IMR-90 (cell line): ENCODE results near the gene GXYLT1. TPM values are rescaled to one million over a fixed set of nuclear protein-coding genes. Genes with fewer than 3 reads are reported as not detected.

Experiments used
- ATAC-seq: fragments of 200-7000 bp; cut with Tn5 transposase; 2 replicates; pipeline ENCODE4 v1.9.1; 2020; ENCODE audit warnings: low read depth, mild to moderate bottlenecking, moderate library complexity
- BruUV-seq: library from RNA; stranded (reverse); fragments of 400-500 nt; replicated peaks from 2 replicates; lab custom pipeline; 2021; lab: Mats Ljungman, UMichigan
- CTCF ChIA-PET: fragments of 300-600 bp; formaldehyde crosslinking; extraction: SDS; loops from one replicate; lab custom pipeline; 2021; ENCODE audit warnings: antibody characterized with exemption; lab: Yijun Ruan, JAX
- POLR2A ChIA-PET: fragments of 300-600 bp; sonication (Branson Sonifier 250); formaldehyde crosslinking; loops from one replicate; lab custom pipeline; 2022; ENCODE audit warnings: antibody characterized with exemption; ENCODE audit not compliant: unreplicated experiment; lab: Charles Lee
- DNase-seq: peaks from one replicate; pipeline ENCODE4 v3.0.0; 2013
- H2AFZ ChIP-seq: replicated peaks from 2 replicates; pipeline ENCODE3; 2013; ENCODE audit warnings: low read length, mild to moderate bottlenecking; ENCODE audit not compliant: poor library complexity
- H2AK5ac ChIP-seq: 2 replicates; pipeline ENCODE4 v1.6.1; 2013; ENCODE audit warnings: low read depth, low read length, inconsistent platforms
- H2AK9ac ChIP-seq: replicated peaks from 2 replicates; pipeline ENCODE3; 2013; ENCODE audit warnings: mild to moderate bottlenecking, low read depth, low read length, moderate library complexity; ENCODE audit not compliant: poor library complexity
- H2BK120ac ChIP-seq: 2 replicates; pipeline ENCODE4 v1.6.1; 2013; ENCODE audit warnings: low read depth, low read length, inconsistent platforms
- H2BK15ac ChIP-seq: 3 replicates; pipeline ENCODE4 v1.6.1; 2013; ENCODE audit warnings: low read depth, low read length, inconsistent platforms
- H2BK20ac ChIP-seq: 2 replicates; pipeline ENCODE4 v1.6.1; 2013; ENCODE audit warnings: low read depth, mild to moderate bottlenecking, inconsistent platforms, low read length, moderate library complexity
- H2BK5ac ChIP-seq: 2 replicates; pipeline ENCODE4 v1.6.1; 2013; ENCODE audit warnings: mild to moderate bottlenecking, low read depth, low read length, inconsistent platforms; ENCODE audit not compliant: poor library complexity, severe bottlenecking
- H3K14ac ChIP-seq: replicated peaks from 2 replicates; pipeline ENCODE4 v1.6.1; 2013; ENCODE audit warnings: low read depth, low read length, inconsistent platforms
- H3K18ac ChIP-seq: 2 replicates; pipeline ENCODE4 v1.6.1; 2013; ENCODE audit warnings: low read depth, low read length, control low read depth
- H3K23ac ChIP-seq: 2 replicates; pipeline ENCODE4 v1.6.1; 2013; ENCODE audit warnings: low read depth, low read length, inconsistent platforms
- H3K27ac ChIP-seq: 2 replicates; pipeline ENCODE4 v1.5.1; 2013; ENCODE audit warnings: mild to moderate bottlenecking, control low read depth, low read length; ENCODE audit not compliant: insufficient read depth
- H3K27me3 ChIP-seq: 2 replicates; pipeline ENCODE4 v1.6.1; 2013; ENCODE audit warnings: low read length; ENCODE audit not compliant: control insufficient read depth, insufficient read depth
- H3K36me3 ChIP-seq: 2 replicates; pipeline ENCODE4 v1.6.1; 2013; ENCODE audit warnings: low read length, mixed read lengths; ENCODE audit not compliant: control insufficient read depth, insufficient read depth
- H3K4ac ChIP-seq: 2 replicates; pipeline ENCODE4 v1.6.1; 2013; ENCODE audit warnings: low read depth, low read length, inconsistent platforms
- H3K4me1 ChIP-seq: 2 replicates; pipeline ENCODE4 v1.6.1; 2013; ENCODE audit warnings: low read length, mixed read lengths; ENCODE audit not compliant: control insufficient read depth, insufficient read depth
- H3K4me2 ChIP-seq: 2 replicates; pipeline ENCODE4 v1.6.1; 2013; ENCODE audit warnings: low read depth, mild to moderate bottlenecking, control low read depth, low read length, moderate library complexity
- H3K4me3 ChIP-seq: 2 replicates; pipeline ENCODE4 v1.5.1; 2013; ENCODE audit warnings: low read depth, mild to moderate bottlenecking, control low read depth, low read length, moderate library complexity; ENCODE audit not compliant: insufficient read depth
- H3K56ac ChIP-seq: 2 replicates; pipeline ENCODE4 v1.6.1; 2013; ENCODE audit warnings: low read length, inconsistent platforms; ENCODE audit not compliant: insufficient read depth; ENCODE audit errors: extremely low read depth
- H3K79me1 ChIP-seq, 2 experiments: 2 replicates each; pipeline ENCODE4 v1.6.1; 2013; ENCODE audit warnings: low read length in 2 of 2, inconsistent platforms in 1 of 2, low read depth in 1 of 2
- H3K9ac ChIP-seq: 2 replicates; pipeline ENCODE4 v1.6.1; 2013; ENCODE audit warnings: low read depth, low read length, control low read depth
- H3K9me1 ChIP-seq: 2 replicates; pipeline ENCODE4 v1.6.1; 2013; ENCODE audit warnings: low read length, inconsistent platforms; ENCODE audit not compliant: insufficient read depth
- H3K9me3 ChIP-seq: 2 replicates; pipeline ENCODE4 v1.6.1; 2013; ENCODE audit warnings: low read length; ENCODE audit not compliant: control insufficient read depth, insufficient read depth
- H4K20me1 ChIP-seq: 2 replicates; pipeline ENCODE4 v1.6.1; 2013; ENCODE audit warnings: low read length, inconsistent platforms; ENCODE audit not compliant: insufficient read depth
- H4K5ac ChIP-seq: 2 replicates; pipeline ENCODE4 v1.6.1; 2013; ENCODE audit warnings: mild to moderate bottlenecking, low read depth, low read length, control low read depth
- H4K8ac ChIP-seq, 2 experiments: 2 replicates each; pipeline ENCODE4 v1.6.1; 2013; ENCODE audit warnings: low read depth in 2 of 2, low read length in 2 of 2, control low read depth in 1 of 2, inconsistent platforms in 1 of 2
- H4K91ac ChIP-seq: 2 replicates; pipeline ENCODE4 v1.6.1; 2013; ENCODE audit warnings: low read depth, low read length, inconsistent platforms; ENCODE audit not compliant: insufficient read depth
- POLR2A ChIP-seq: IDR thresholded peaks from 2 replicates; pipeline ENCODE4 v1.6.1; 2012; ENCODE audit warnings: mild to moderate bottlenecking, low read depth, low read length
- RFX5 ChIP-seq: IDR thresholded peaks from 2 replicates; pipeline ENCODE4 v1.8.0; 2012; ENCODE audit warnings: low read depth, mild to moderate bottlenecking, low read length, moderate library complexity
- WGBS, 2 experiments: methylation state at CpG; one replicate each; pipeline versions ENCODE4 v1.1.5 to v1.1.7; 2013; ENCODE audit warnings: missing lambda C conversion rate in 2 of 2; ENCODE audit not compliant: insufficient read length in 1 of 2; ENCODE audit errors: extremely low coverage in 2 of 2; 5-methylcytosine and 5-hydroxymethylcytosine counted together
- dilution Hi-C: fragments of 300-500 bp; cut with HindIII; formaldehyde crosslinking; loops from one replicate; pipeline ENCODE4 v1.14.3; 2018; ENCODE audit warnings: low sequenced_read_pairs; ENCODE audit not compliant: unreplicated experiment
- in situ Hi-C: fragments of 300-500 bp; cut with MboI; formaldehyde crosslinking; loops from 3 replicates; pipeline ENCODE4 v1.14.3; 2019; ENCODE audit warnings: low sequenced_read_pairs, inconsistent platforms, mixed read lengths
- intact Hi-C: fragments of 100-400 bp; cut with micrococcal nuclease; formaldehyde crosslinking; loops from 2 replicates; pipeline ENCODE4 v1.10.0; 2022
- polyA plus RNA-seq, 3 experiments: library from polyadenylated mRNA; depleted of rRNA; stranded (reverse); fragments of >200 nt; gene quantifications; 2 replicates each; pipeline ENCODE4 v1.2.3, GENCODE V29; 2012; ENCODE audit warnings: low replicate concordance in 1 of 3
- total RNA-seq: library from RNA; depleted of rRNA; stranded (reverse); fragments of >200 nt; gene quantifications from 2 replicates; pipeline ENCODE4 v1.2.3, GENCODE V29; 2012

The GXYLT1 gene
- total and polyA plus RNA-seq, 2 of the 4 experiments (the other 2 are of a cell fraction) = 8.5 to 8.6 TPM

DNA sequence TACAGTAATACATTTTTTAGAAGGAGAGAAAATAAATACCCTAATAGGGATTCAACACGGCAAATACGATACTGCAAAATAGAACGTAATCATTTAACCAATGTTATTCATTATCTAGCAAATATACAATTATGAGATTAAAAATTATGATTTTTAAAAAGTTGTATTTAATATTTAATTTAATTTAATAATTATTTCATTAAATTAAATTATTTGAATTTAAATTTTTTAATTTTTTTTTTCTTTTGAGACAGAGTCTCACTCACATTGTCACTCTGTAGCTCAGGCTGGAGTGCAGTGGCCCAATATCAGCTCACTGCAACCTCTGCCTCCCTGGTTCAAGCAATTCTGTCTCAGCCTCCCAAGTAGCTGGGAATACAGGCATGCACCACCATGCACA is 42.0 kb downstream of the GXYLT1 start:
- Histone ChIP-seq H3K4me2 (no peak overlapping the region), H3K27ac (no peak overlapping the region), H4K5ac (no peak overlapping the region), H2BK20ac (no peak overlapping the region), H3K79me1 (peaks cover 0 to 3% of the 10 kb centered on the region in 2 experiments; a peak in 2 of 4 replicates), H2AFZ (no peak overlapping the region), H3K27me3 (no peaks in the 10 kb centered on the region), H3K18ac (no peak overlapping the region), H3K9me3 (no peaks in the 10 kb centered on the region), H4K91ac (no peak overlapping the region), H2BK15ac (no peak overlapping the region), H4K20me1 (no peaks in the 10 kb centered on the region), H3K23ac (no peak overlapping the region), H3K36me3 (no peaks in the 10 kb centered on the region), H3K14ac (no peak overlapping the region), H3K9me1 (no peaks in the 10 kb centered on the region), H3K4me3 (no peak overlapping the region), H3K4ac (no peak overlapping the region), H3K56ac (no peak overlapping the region), H2AK9ac (no peak overlapping the region), H2BK5ac (no peak overlapping the region), H2AK5ac (no peak overlapping the region), H3K9ac (no peak overlapping the region), H3K4me1 (no peaks in the 10 kb centered on the region), H2BK120ac (no peak overlapping the region), H4K8ac (no peak overlapping the region)
- whole genome bisulfite sequencing, 2 experiments = no CpG with 5 or more reads among the region's 3 CpGs
- ChIA-PET CTCF (no interaction called here), POLR2A (no interaction called here)
- intact Hi-C loops (no loop called here), in situ Hi-C loops (no loop called here), dilution Hi-C loops (no loop called here)
- no TSS peak for BruUV-seq
- no peak for TF ChIP-seq POLR2A
- TF ChIP-seq RFX5 = no peak
- ATAC-seq (no peak), DNase-seq (no peak)
